K562 (cell line): Measurements from ENCODE around the gene MLN. TPM values are rescaled to one million over a fixed set of nuclear protein-coding genes. Genes with fewer than 3 reads are reported as not detected.

ENCODE experiments used
- ATAC-seq: fragments of 200-7000 bp; cut with Tn5 transposase; 3 replicates; pipeline ENCODE4 v1.9.1; 2020; ENCODE audit warnings: moderate library complexity
- BruUV-seq: library from RNA; stranded (reverse); fragments of 400-500 nt; replicated peaks from 2 replicates; lab custom pipeline; 2021; lab: Mats Ljungman, UMichigan
- CTCF ChIA-PET: fragments of 300-600 bp; formaldehyde crosslinking; extraction: SDS; loops from one replicate; lab custom pipeline; 2021; ENCODE audit warnings: low intra/inter-chr PET ratio; lab: Yijun Ruan, JAX
- POLR2A ChIA-PET: fragments of 300-600, 350-650 bp; sonication (Branson Sonifier 250); formaldehyde crosslinking; extraction: SDS; loops from one replicate; lab custom pipeline; 2021; ENCODE audit warnings: antibody characterized with exemption, inconsistent platforms; lab: Yijun Ruan, JAX
- DNase-seq, 4 experiments: peaks; one replicate each; pipeline versions ENCODE4 v3.0.0 to v3.0.0-alpha.2; 2011 to 2018; ENCODE audit warnings: low spot score in 3 of 4, mixed read lengths in 3 of 4; ENCODE audit errors: extremely low read depth in 1 of 4
- FAIRE-seq: peaks from 2 replicates; lab custom pipeline; 2011; peaks lifted over from hg19 to GRCh38; lab: Jason Lieb, UNC
- H2AFZ ChIP-seq: 2 replicates; pipeline ENCODE4 v1.6.0; 2011; ENCODE audit warnings: low read depth, low read length, control low read depth, inconsistent platforms
- H3K27ac ChIP-seq: fragments of 200-600 bp; 3 replicates; pipeline ENCODE4 v1.8.0; 2011; ENCODE audit warnings: low read depth, mild to moderate bottlenecking, control low read depth, inconsistent platforms, low read length, moderate library complexity, mixed read lengths; ENCODE audit errors: extremely low read depth
- H3K27me3 ChIP-seq, 2 experiments: fragments of 300-600 bp in 1 of 2; 2 replicates in 1 of 2; 3 replicates in 1 of 2; pipeline versions ENCODE4 v1.6.0 to v1.8.0; 2011; ENCODE audit warnings: inconsistent platforms in 2 of 2, low read length in 2 of 2, mild to moderate bottlenecking in 1 of 2, mixed read lengths in 1 of 2, moderate library complexity in 1 of 2; ENCODE audit not compliant: control insufficient read depth in 2 of 2, insufficient read depth in 2 of 2
- H3K36me3 ChIP-seq: fragments of 300-600 bp; 3 replicates; pipeline ENCODE4 v1.8.0; 2011; ENCODE audit warnings: mild to moderate bottlenecking, low read length, inconsistent platforms; ENCODE audit not compliant: control insufficient read depth, insufficient read depth
- H3K4me1 ChIP-seq, 2 experiments: fragments of 200-600 bp in 1 of 2; replicated peaks in 1 of 2; 2 replicates in 1 of 2; 3 replicates in 1 of 2; pipeline versions ENCODE4 v1.5.1 to v1.8.0; 2011; ENCODE audit warnings: inconsistent platforms in 2 of 2, low read length in 2 of 2, mild to moderate bottlenecking in 1 of 2, mixed read lengths in 1 of 2, moderate library complexity in 1 of 2; ENCODE audit not compliant: control insufficient read depth in 2 of 2, insufficient read depth in 2 of 2
- H3K4me2 ChIP-seq: 2 replicates; pipeline ENCODE4 v1.6.1; 2011; ENCODE audit warnings: low read length, control low read depth, inconsistent platforms, mixed read lengths; ENCODE audit not compliant: insufficient read depth
- H3K4me3 ChIP-seq: fragments of 200-600 bp; sonication (generic), shearing (Covaris generic); 2 replicates; pipeline ENCODE4 v1.5.1; 2016; ENCODE audit warnings: control low read depth, inconsistent platforms
- H3K79me2 ChIP-seq: fragments of 200-600 bp; 3 replicates; pipeline ENCODE4 v1.8.0; 2011; ENCODE audit warnings: low read length, inconsistent platforms; ENCODE audit not compliant: control insufficient read depth, insufficient read depth
- H3K9ac ChIP-seq, 2 experiments: 2 replicates each; pipeline versions ENCODE4 v1.6.0 to v1.6.1; 2011; ENCODE audit warnings: low read depth in 2 of 2, low read length in 2 of 2, control low read depth in 1 of 2, inconsistent platforms in 1 of 2, mild to moderate bottlenecking in 1 of 2, mixed read lengths in 1 of 2; ENCODE audit not compliant: insufficient read depth in 1 of 2
- H3K9me1 ChIP-seq: one replicate; pipeline ENCODE4 v1.6.0; 2011; ENCODE audit warnings: inconsistent platforms, mild to moderate bottlenecking, low read length, moderate library complexity; ENCODE audit not compliant: control insufficient read depth, insufficient read depth
- H3K9me3 ChIP-seq: replicated peaks from 2 replicates; pipeline ENCODE4 v1.5.1; 2011; ENCODE audit warnings: low read depth, low read length, inconsistent platforms; ENCODE audit not compliant: control insufficient read depth, insufficient read depth
- H4K20me1 ChIP-seq: replicated peaks from 2 replicates; pipeline ENCODE4 v1.6.1; 2011; ENCODE audit warnings: low read length, inconsistent platforms, mixed read lengths; ENCODE audit not compliant: control insufficient read depth, insufficient read depth
- ARHGAP35 ChIP-seq: fragments of 450-650 bp; IDR thresholded peaks from 2 replicates; pipeline ENCODE4 v1.6.1; 2018; ENCODE audit not compliant: partially characterized antibody
- CREB1 ChIP-seq, 2 experiments: sonication (generic) in 1 of 2; formaldehyde crosslinking in 1 of 2; IDR thresholded peaks; 2 replicates each; pipeline versions ENCODE4 v1.6.1 to v1.8.0; 2012 to 2022; ENCODE audit warnings: inconsistent platforms in 1 of 2, mild to moderate bottlenecking in 1 of 2, missing genetic modification reagents in 1 of 2, moderate library complexity in 1 of 2
- HBP1 ChIP-seq: fragments of 450-650 bp; formaldehyde crosslinking; IDR thresholded peaks from 2 replicates; pipeline ENCODE4 v1.4.0; 2022; ENCODE audit warnings: missing genetic modification characterization
- HLTF ChIP-seq: fragments of 450-650 bp; IDR thresholded peaks from 2 replicates; pipeline ENCODE4 v1.6.1; 2016
- LCOR ChIP-seq: sonication (generic); formaldehyde crosslinking; IDR thresholded peaks from 2 replicates; pipeline ENCODE4 v1.8.0; 2022; ENCODE audit warnings: mild to moderate bottlenecking, missing genetic modification reagents
- SRF ChIP-seq, 2 experiments: fragments of 250-450, 450-650 bp in 1 of 2; sonication (Bioruptor Pico) in 1 of 2; sonication (generic) in 1 of 2; formaldehyde crosslinking; IDR thresholded peaks; 2 replicates each; pipeline versions ENCODE4 v1.5.0 to v1.5.1; 2020 to 2022; ENCODE audit warnings: mild to moderate bottlenecking in 1 of 2, missing genetic modification reagents in 1 of 2
- TAF1 ChIP-seq: IDR thresholded peaks from 2 replicates; pipeline ENCODE4 v1.6.1; 2011; ENCODE audit warnings: mild to moderate bottlenecking, low read length, moderate library complexity; ENCODE audit not compliant: insufficient read depth, control insufficient read depth, severe bottlenecking; ENCODE audit errors: extremely low read depth
- TAF7 ChIP-seq: fragments of 450-650 bp; IDR thresholded peaks from 2 replicates; pipeline ENCODE4 v1.6.1; 2016; ENCODE audit warnings: missing genetic modification characterization, missing compliant biosample characterization
- ZFP36 ChIP-seq: fragments of 150-350 bp; IDR thresholded peaks from 2 replicates; pipeline ENCODE4 v1.6.1; 2018; ENCODE audit warnings: low read length, low read depth; ENCODE audit not compliant: partially characterized antibody
- ZHX1 ChIP-seq: fragments of 150-350 bp; conservative IDR thresholded peaks from 2 replicates; pipeline ENCODE4 v1.6.1; 2014; ENCODE audit warnings: low read length
- ZNF384 ChIP-seq: IDR thresholded peaks from 2 replicates; pipeline ENCODE4 v1.6.1; 2012; ENCODE audit warnings: low read depth, low read length, improper control_type of control experiment
- WGBS: fragments of 100-300 bp; shearing (Covaris generic); methylation state at CpG from one replicate; pipeline ENCODE4 v1.1.6; 2016; ENCODE audit warnings: low coverage, mixed read lengths; ENCODE audit not compliant: insufficient coverage; ENCODE audit errors: missing lambda C conversion rate; 5-methylcytosine and 5-hydroxymethylcytosine counted together
- in situ Hi-C: fragments of 300-500 bp; cut with MboI; formaldehyde crosslinking; loops from 4 replicates; pipeline ENCODE4 v1.15.0; 2018; ENCODE audit warnings: inconsistent platforms, mixed read lengths
- intact Hi-C: fragments of 100-400 bp; cut with micrococcal nuclease; formaldehyde crosslinking; loops from 2 replicates; pipeline ENCODE4 v1.14.2; 2022
- polyA plus RNA-seq, 8 experiments: library from polyadenylated mRNA; depleted of rRNA in 4 of 8; stranded (reverse) in 5 of 8; unstranded in 3 of 8; fragments of >200 nt; fragmentation: Nextera tagmentation in 2 of 8; fragmentation: Illumina TruSeq in 1 of 8; extraction: Ambion mirVana in 2 of 8; extraction: Trizol in 1 of 8; gene quantifications; 2 replicates each; pipeline versions ENCODE4 v1.2.1 to v1.2.3, GENCODE V29; 2011 to 2014; ENCODE audit warnings: inconsistent platforms in 1 of 8, missing spikeins in 1 of 8
- total RNA-seq, 7 experiments: library from RNA; depleted of rRNA in 6 of 7; stranded (reverse); fragments of >200 nt in 6 of 7; fragmentation: Illumina TruSeq in 2 of 7; extraction: Trizol in 2 of 7; gene quantifications; 2 replicates each; pipeline versions ENCODE4 v1.2.1 to v1.2.3, GENCODE V29; 2011 to 2021; ENCODE audit warnings: low replicate concordance in 1 of 7
- TF ChIP-seq, protein P1 (sequence below): fragments of 250-450 bp; sonication (Bioruptor Pico); IDR thresholded peaks from 2 replicates; pipeline ENCODE4 v1.5.0; 2020; ENCODE audit warnings: mild to moderate bottlenecking, borderline replicate concordance

MLN gene
- total and polyA plus RNA-seq, 9 of the 15 experiments (the other 6 are each of a cell fraction or from before 2014, with no cell fraction given): not detected

- intact Hi-C loops (loop anchor here (1.0 kb wide), 4 partner anchors 18 to 177 kb away; partner anchors contain the start of gene UQCC2), in situ Hi-C loops (loop anchor here (5.0 kb wide), 2 partner anchors 175 to 390 kb away; no protein-coding TSS in a partner anchor)
- Histone ChIP-seq H3K9me3 (no peaks in the 10 kb centered on the region), H4K20me1 (0 out of 2 replicates have a peak, but pooled peaks cover 12% of the 10 kb centered on the region), H3K79me2 (no peaks in the 10 kb centered on the region), H3K9ac (peak overlapping the region in 1 of 2 experiments; percentile 85; a peak in 2 of 4 replicates), H3K27ac (no peak overlapping the region), H3K4me1 (peaks cover 0 to 16% of the 10 kb centered on the region in 2 experiments; a peak in 2 of 5 replicates), H3K4me2 (no peak overlapping the region), H2AFZ (no peak overlapping the region), H3K27me3 (peaks cover 32 to 66% of the 10 kb centered on the region in 2 experiments), H3K36me3 (no peaks in the 10 kb centered on the region), H3K4me3 (no peak overlapping the region), H3K9me1 (no peaks in the 10 kb centered on the region)
- DNase-seq (peak; percentile 83 to 87 (median 84)), ATAC-seq (peak; percentile 97), FAIRE-seq (peak; percentile 97)
- POLR2A ChIA-PET: interaction anchor here (0.6 to 2.8 kb wide), 3 partner anchors 10 to 146 kb away, joined by 3 to 12 read pairs (median 3); partner anchors contain the start of gene UQCC2
- BruUV-seq: no TSS peak
- WGBS: 12% methylated on average over 7 of the region's 7 CpGs
- CTCF ChIA-PET: interaction anchor here (0.8 to 2.6 kb wide), 5 partner anchors 18 to 176 kb away, joined by 3 to 18 read pairs (median 12); partner anchors contain the start of gene UQCC2
- no peak for TF ChIP-seq ZHX1
- no peak for TF ChIP-seq HBP1 (CRISPR knock-in tag)
- TF ChIP-seq SRF (CRISPR knock-in tag; IDR thresholded peaks at IDR 0.05): peak in 1 of 2 experiments; percentile 82; a peak in 1 of 4 replicates
- TF ChIP-seq, protein P1, sequence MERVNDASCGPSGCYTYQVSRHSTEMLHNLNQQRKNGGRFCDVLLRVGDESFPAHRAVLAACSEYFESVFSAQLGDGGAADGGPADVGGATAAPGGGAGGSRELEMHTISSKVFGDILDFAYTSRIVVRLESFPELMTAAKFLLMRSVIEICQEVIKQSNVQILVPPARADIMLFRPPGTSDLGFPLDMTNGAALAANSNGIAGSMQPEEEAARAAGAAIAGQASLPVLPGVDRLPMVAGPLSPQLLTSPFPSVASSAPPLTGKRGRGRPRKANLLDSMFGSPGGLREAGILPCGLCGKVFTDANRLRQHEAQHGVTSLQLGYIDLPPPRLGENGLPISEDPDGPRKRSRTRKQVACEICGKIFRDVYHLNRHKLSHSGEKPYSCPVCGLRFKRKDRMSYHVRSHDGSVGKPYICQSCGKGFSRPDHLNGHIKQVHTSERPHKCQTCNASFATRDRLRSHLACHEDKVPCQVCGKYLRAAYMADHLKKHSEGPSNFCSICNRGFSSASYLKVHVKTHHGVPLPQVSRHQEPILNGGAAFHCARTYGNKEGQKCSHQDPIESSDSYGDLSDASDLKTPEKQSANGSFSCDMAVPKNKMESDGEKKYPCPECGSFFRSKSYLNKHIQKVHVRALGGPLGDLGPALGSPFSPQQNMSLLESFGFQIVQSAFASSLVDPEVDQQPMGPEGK: no peak
- TF ChIP-seq ARHGAP35: no peak
- TF ChIP-seq ZFP36: peak; percentile 77
- TF ChIP-seq TAF7 (tag): no peak
- TF ChIP-seq ZNF384: no peak
- TF ChIP-seq CREB1 (IDR thresholded peaks at IDR 0.05): no peak
- TF ChIP-seq CREB1 (CRISPR knock-in tag; IDR thresholded peaks at IDR 0.05): peak; percentile 26
- TF ChIP-seq HLTF: no peak
- TF ChIP-seq LCOR (CRISPR knock-in tag): no peak
- no peak for TF ChIP-seq TAF1
Observed at GRCh38 chr6:33761922-33762629, 41.7 kb downstream of the MLN start.
